Measurements from ENCODE around the gene HAUS7.

The HAUS7 gene

GRCh38 chrX:153433161-153433680 is 37.2 kb downstream of the HAUS7 start:
- no peak for DNase-seq

GRCh38 chrX:153430796-153431195 is 39.6 kb downstream of the HAUS7 start:
- DNase-seq: no peak

GRCh38 chrX:153426204-153426603 is 44.2 kb downstream of the HAUS7 start:
- no peak for DNase-seq

- DNase-seq: no peak
These were observed 46.7 kb downstream of the HAUS7 start for GRCh38 chrX:153423652-153424051.

- no peak for DNase-seq
These were observed 48.5 kb downstream of the HAUS7 start for GRCh38 chrX:153421856-153422255.

GRCh38 chrX:153420851-153421599 is 49.4 kb downstream of the HAUS7 start:
- no peak for DNase-seq

GRCh38 chrX:153417637-153418036 is 52.7 kb downstream of the HAUS7 start:
- no peak for DNase-seq

- DNase-seq: peak; percentile 76
These were observed 53.5 kb downstream of the HAUS7 start for GRCh38 chrX:153416781-153417450.

GRCh38 chrX:153414856-153415510 is 55.4 kb downstream of the HAUS7 start:
- DNase-seq: no peak

GRCh38 chrX:153413731-153414130 is 56.6 kb downstream of the HAUS7 start:
- DNase-seq: no peak

GRCh38 chrX:153412746-153413720 is 57.3 kb downstream of the HAUS7 start:
- no peak for DNase-seq

GRCh38 chrX:153411988-153412574 is 58.3 kb downstream of the HAUS7 start:
- no peak for DNase-seq

- DNase-seq: no peak
These were observed 59.0 kb downstream of the HAUS7 start, which contains the start of gene ZFP92 for GRCh38 chrX:153411255-153411987. TSS of gene ZFP92 (plus strand) at chrX:153411472. CDS start at chrX:153418323, 6,851 bp downstream.

GRCh38 chrX:153410888-153411254 is 59.5 kb downstream of the HAUS7 start:
- no peak for DNase-seq

- no peak for DNase-seq
These were observed 60.0 kb downstream of the HAUS7 start for GRCh38 chrX:153410373-153410772.

- DNase-seq: no peak
These were observed 60.8 kb downstream of the HAUS7 start for GRCh38 chrX:153409414-153410101.

GRCh38 chrX:153408871-153409351 is 61.5 kb downstream of the HAUS7 start:
- DNase-seq: no peak

GRCh38 chrX:153408221-153408721 is 62.1 kb downstream of the HAUS7 start:
- no peak for DNase-seq

GRCh38 chrX:153407736-153408135 is 62.6 kb downstream of the HAUS7 start:
- no peak for DNase-seq

- no peak for DNase-seq
These were observed 63.5 kb downstream of the HAUS7 start for GRCh38 chrX:153406903-153407302.

Data from NCI-H2171 treated with DMSO at 0.1 percent for 48 hours (cell line).